ENCODE data around the gene ATF7.

ATF7 gene

DNA sequence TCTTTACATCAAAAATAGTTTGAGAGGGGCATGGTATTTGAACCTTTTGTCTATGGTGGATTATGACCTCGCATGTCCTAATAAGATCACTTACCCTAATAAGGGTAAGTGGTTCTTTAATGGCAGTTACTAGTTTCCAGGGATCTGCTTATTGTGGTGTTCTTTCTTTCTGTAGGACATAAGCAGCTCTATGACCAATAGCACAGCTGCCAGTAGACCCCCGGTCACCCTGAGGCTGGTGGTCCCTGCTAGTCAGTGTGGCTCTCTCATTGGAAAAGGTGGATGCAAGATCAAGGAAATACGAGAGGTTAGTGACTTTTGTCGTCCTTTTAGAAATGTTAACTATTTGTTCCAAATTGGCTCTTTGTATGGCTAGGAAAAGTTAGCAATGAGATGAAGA lies 167.1 kb downstream of the ATF7 start:
- POLR2A ChIA-PET: interaction anchor here (0.8 to 2.9 kb wide), 3 partner anchors 9 to 18 kb away, joined by 3 to 23 read pairs (median 3); no protein-coding TSS in a partner anchor
- Histone ChIP-seq H3K4me1 (ENCODE audit: control insufficient read depth, insufficient read depth, low read length) (peaks cover 3% of the 10 kb centered on the region; the same call in 1 of the 2 replicates), H3K27ac (ENCODE audit: extremely low read depth, low read depth, low read length) (no peak overlapping the region), H3K4me3 (ENCODE audit: low read depth, low read length) (no peak overlapping the region), H3K36me3 (ENCODE audit: control insufficient read depth in 2 of 2, insufficient read depth in 1 of 2, low read length in 2 of 2) (peaks cover 96 to 100% of the 10 kb centered on the region in 2 experiments), H3K9me3 (ENCODE audit: control insufficient read depth, insufficient read depth, low read depth, low read length) (no peaks in the 10 kb centered on the region)
- CTCF ChIA-PET: interaction anchor here (0.7 to 1.4 kb wide), 3 partner anchors 13 to 107 kb away, joined by 3 to 4 read pairs (median 3); no protein-coding TSS in a partner anchor
- TF ChIP-seq ZNF548 (tag by site-specific recombination; IDR thresholded peaks at IDR 0.05) (no peak), ZNF768 (tag by site-specific recombination; IDR thresholded peaks at IDR 0.05) (no peak), ZNF623 (tag by site-specific recombination; IDR thresholded peaks at IDR 0.05) (no peak), KLF1 (tag by site-specific recombination; IDR thresholded peaks at IDR 0.05) (no peak), ZNF747 (tag by site-specific recombination; IDR thresholded peaks at IDR 0.05) (no peak), ZNF157 (tag by site-specific recombination; IDR thresholded peaks at IDR 0.05) (no peak), ZNF433 (tag by site-specific recombination; IDR thresholded peaks at IDR 0.05; ENCODE audit: low read depth) (no peak), ZFP41 (tag by site-specific recombination; IDR thresholded peaks at IDR 0.05; ENCODE audit: borderline replicate concordance) (no peak), ZNF16 (tag by site-specific recombination; IDR thresholded peaks at IDR 0.05; ENCODE audit: low read depth) (no peak), ZNF701 (tag by site-specific recombination; IDR thresholded peaks at IDR 0.05) (no peak), SP3 (tag by site-specific recombination; IDR thresholded peaks at IDR 0.05) (no peak), ZIC2 (tag by site-specific recombination; IDR thresholded peaks at IDR 0.05) (no peak)
- TF ChIP-seq, protein P1, sequence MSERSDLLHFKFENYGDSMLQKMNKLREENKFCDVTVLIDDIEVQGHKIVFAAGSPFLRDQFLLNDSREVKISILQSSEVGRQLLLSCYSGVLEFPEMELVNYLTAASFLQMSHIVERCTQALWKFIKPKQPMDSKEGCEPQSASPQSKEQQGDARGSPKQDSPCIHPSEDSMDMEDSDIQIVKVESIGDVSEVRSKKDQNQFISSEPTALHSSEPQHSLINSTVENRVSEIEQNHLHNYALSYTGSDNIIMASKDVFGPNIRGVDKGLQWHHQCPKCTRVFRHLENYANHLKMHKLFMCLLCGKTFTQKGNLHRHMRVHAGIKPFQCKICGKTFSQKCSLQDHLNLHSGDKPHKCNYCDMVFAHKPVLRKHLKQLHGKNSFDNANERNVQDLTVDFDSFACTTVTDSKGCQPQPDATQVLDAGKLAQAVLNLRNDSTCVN (tag by site-specific recombination; optimal IDR thresholded peaks at IDR 0.05): no peak
- TF ChIP-seq, protein P2, sequence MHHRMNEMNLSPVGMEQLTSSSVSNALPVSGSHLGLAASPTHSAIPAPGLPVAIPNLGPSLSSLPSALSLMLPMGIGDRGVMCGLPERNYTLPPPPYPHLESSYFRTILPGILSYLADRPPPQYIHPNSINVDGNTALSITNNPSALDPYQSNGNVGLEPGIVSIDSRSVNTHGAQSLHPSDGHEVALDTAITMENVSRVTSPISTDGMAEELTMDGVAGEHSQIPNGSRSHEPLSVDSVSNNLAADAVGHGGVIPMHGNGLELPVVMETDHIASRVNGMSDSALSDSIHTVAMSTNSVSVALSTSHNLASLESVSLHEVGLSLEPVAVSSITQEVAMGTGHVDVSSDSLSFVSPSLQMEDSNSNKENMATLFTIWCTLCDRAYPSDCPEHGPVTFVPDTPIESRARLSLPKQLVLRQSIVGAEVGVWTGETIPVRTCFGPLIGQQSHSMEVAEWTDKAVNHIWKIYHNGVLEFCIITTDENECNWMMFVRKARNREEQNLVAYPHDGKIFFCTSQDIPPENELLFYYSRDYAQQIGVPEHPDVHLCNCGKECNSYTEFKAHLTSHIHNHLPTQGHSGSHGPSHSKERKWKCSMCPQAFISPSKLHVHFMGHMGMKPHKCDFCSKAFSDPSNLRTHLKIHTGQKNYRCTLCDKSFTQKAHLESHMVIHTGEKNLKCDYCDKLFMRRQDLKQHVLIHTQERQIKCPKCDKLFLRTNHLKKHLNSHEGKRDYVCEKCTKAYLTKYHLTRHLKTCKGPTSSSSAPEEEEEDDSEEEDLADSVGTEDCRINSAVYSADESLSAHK (tag by site-specific recombination; IDR thresholded peaks at IDR 0.05): no peak

All from HEK293 (cell line).